Breast epithelium (tissue), 3 donors: Measurements from ENCODE around the gene NFAM1.

Experiments
- POLR2A ChIP-seq: fragments of 450-650 bp; IDR thresholded peaks from one replicate; pipeline ENCODE4 v1.6.1; 2016; ENCODE audit warnings: antibody characterized with exemption, mild to moderate bottlenecking, moderate library complexity
- TF ChIP-seq, protein P1 (sequence below), 3 donors: fragments of 450-650 bp; IDR thresholded peaks; one replicate each; pipeline ENCODE4 v1.5.1; 2016 to 2017; ENCODE audit warnings: antibody characterized with exemption in 3 of 3, mild to moderate bottlenecking in 3 of 3, moderate library complexity in 3 of 3

DNA sequence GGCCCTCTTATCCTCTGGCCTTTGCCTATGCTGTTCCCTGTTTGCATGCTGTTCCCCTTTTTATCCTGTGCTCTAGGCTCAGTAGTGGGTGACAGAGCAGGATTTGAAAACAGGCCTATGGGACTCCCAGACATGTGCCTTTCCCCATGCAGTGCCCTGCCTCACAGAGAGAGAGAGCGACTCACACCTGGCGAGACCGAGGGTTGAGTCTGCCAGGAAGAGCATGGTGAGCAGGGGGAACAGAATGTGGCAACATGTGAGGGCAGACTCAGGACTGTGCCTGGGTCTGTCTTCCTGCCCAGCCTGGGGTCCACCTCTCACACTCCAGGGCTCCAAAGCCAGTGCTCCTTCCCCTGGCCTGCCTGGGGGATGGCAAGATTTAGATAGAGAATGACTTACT is 75.0 kb downstream of the NFAM1 start:
- TF ChIP-seq, protein P1, sequence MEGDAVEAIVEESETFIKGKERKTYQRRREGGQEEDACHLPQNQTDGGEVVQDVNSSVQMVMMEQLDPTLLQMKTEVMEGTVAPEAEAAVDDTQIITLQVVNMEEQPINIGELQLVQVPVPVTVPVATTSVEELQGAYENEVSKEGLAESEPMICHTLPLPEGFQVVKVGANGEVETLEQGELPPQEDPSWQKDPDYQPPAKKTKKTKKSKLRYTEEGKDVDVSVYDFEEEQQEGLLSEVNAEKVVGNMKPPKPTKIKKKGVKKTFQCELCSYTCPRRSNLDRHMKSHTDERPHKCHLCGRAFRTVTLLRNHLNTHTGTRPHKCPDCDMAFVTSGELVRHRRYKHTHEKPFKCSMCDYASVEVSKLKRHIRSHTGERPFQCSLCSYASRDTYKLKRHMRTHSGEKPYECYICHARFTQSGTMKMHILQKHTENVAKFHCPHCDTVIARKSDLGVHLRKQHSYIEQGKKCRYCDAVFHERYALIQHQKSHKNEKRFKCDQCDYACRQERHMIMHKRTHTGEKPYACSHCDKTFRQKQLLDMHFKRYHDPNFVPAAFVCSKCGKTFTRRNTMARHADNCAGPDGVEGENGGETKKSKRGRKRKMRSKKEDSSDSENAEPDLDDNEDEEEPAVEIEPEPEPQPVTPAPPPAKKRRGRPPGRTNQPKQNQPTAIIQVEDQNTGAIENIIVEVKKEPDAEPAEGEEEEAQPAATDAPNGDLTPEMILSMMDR (IDR thresholded peaks at IDR 0.05): no peak
- TF ChIP-seq POLR2A: no peak
